MM.1S (cell line): ENCODE results near the gene EIPR1.

Experiments
- EZH2 ChIP-seq: fragments of 300-600 bp; sonication (generic); optimal IDR thresholded peaks from 2 replicates; pipeline ENCODE3; 2017; ENCODE audit warnings: low read depth, mild to moderate bottlenecking, antibody characterized with exemption, low read length, mixed read lengths
- TF ChIP-seq, protein P1 (sequence below): fragments of 300-600 bp; sonication (generic); IDR thresholded peaks from 2 replicates; pipeline ENCODE4 v1.5.1; 2016; ENCODE audit warnings: antibody characterized with exemption, low read length, mixed read lengths

DNA sequence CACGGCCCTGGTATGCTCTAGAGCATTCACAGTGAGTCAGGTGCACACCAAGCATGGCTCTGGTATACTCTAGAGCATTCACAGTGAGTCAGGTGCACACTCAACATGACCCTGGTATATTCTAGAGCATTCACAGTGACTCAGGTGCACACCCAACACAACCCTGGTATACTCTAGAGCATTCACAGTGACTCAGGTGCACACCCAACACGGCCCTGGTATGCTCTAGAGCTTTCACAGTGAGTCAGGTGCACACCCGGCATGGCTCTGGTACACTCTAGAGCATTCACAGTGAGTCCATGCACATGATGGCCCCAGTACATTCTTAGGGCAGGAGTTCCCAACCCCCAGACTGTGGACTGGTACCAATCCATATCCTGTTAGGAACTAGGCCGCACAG, 158.1 kb downstream of the EIPR1 start:
- TF ChIP-seq, protein P1, sequence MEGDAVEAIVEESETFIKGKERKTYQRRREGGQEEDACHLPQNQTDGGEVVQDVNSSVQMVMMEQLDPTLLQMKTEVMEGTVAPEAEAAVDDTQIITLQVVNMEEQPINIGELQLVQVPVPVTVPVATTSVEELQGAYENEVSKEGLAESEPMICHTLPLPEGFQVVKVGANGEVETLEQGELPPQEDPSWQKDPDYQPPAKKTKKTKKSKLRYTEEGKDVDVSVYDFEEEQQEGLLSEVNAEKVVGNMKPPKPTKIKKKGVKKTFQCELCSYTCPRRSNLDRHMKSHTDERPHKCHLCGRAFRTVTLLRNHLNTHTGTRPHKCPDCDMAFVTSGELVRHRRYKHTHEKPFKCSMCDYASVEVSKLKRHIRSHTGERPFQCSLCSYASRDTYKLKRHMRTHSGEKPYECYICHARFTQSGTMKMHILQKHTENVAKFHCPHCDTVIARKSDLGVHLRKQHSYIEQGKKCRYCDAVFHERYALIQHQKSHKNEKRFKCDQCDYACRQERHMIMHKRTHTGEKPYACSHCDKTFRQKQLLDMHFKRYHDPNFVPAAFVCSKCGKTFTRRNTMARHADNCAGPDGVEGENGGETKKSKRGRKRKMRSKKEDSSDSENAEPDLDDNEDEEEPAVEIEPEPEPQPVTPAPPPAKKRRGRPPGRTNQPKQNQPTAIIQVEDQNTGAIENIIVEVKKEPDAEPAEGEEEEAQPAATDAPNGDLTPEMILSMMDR: no peak
- no peak for TF ChIP-seq EZH2
